Articular chondrocyte of knee joint (primary cell): Measurements from ENCODE around the gene KAT6B. TPM values are rescaled to one million over a fixed set of nuclear protein-coding genes. Genes with fewer than 3 reads are reported as not detected.

ENCODE experiments used
- total RNA-seq: library from RNA; depleted of rRNA; stranded (reverse); fragments of >200 nt; gene quantifications from 2 replicates; pipeline ENCODE4 v1.2.3, GENCODE V29; 2012

KAT6B gene
- 26.5 and 30.3 TPM in 2 replicates for total RNA-seq

DNA sequence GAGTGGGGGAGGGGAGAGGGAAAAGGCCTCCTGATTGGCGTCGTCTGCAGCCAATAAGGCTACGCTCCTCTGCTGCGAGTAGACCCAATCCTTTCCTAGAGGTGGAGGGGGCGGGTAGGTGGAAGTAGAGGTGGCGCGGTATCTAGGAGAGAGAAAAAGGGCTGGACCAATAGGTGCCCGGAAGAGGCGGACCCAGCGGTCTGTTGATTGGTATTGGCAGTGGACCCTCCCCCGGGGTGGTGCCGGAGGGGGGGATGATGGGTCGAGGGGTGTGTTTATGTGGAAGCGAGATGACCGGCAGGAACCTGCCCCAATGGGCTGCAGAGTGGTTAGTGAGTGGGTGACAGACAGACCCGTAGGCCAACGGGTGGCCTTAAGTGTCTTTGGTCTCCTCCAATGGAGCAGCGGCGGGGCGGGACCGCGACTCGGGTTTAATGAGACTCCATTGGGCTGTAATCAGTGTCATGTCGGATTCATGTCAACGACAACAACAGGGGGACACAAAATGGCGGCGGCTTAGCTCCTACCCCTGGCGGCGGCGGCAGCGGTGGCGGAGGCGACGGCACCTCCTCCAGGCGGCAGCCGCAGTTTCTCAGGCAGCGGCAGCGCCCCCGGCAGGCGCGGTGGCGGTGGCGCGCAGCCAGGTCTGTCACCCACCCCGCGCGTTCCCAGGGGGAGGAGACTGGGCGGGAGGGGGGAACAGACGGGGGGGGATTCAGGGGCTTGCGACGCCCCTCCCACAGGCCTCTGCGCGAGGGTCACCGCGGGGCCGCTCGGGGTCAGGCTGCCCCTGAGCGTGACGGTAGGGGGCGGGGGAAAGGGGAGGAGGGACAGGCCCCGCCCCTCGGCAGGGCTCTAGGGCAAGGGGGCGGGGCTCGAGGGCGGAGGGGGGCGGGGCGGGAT is at the start of gene KAT6B:
Gene KAT6B (plus strand): TSS at position 459 of the 903 bp plus-strand sequence. CDS start 16,258 bp downstream, outside the sequence.

